SK-N-SH treated with all-trans-retinoic acid at 6 μM for 48 hours (cell line): ENCODE measurements around the gene BCAT1.
"Not testable (repeated sequence)": the region's sequence is repeated elsewhere in the genome, so short reads cannot be mapped to it uniquely, and the experiment has no call there.

Source experiments
- ARNTL ChIP-seq: fragments of 450-650 bp; formaldehyde crosslinking; IDR thresholded peaks from 2 replicates; pipeline ENCODE4 v1.5.0; 2020; ENCODE audit warnings: low read depth, mild to moderate bottlenecking, moderate library complexity, borderline replicate concordance
- BACH2 ChIP-seq: fragments of 250-450 bp; sonication (Bioruptor Pico); IDR thresholded peaks from 2 replicates; pipeline ENCODE4 v1.9.0; 2021; ENCODE audit warnings: mild to moderate bottlenecking, borderline replicate concordance
- CSDC2 ChIP-seq: fragments of 250-450 bp; sonication (Bioruptor Pico); IDR thresholded peaks from 2 replicates; pipeline ENCODE4 v1.5.0; 2020; ENCODE audit warnings: mild to moderate bottlenecking, moderate library complexity
- ESRRG ChIP-seq: fragments of 250-450 bp; sonication (Bioruptor Pico); IDR thresholded peaks from 2 replicates; pipeline ENCODE4 v1.6.1; 2021; ENCODE audit warnings: mild to moderate bottlenecking
- SNAI2 ChIP-seq: fragments of 250-450 bp; sonication (Bioruptor Pico); IDR thresholded peaks from 2 replicates; pipeline ENCODE4 v1.5.0; 2020; ENCODE audit warnings: mild to moderate bottlenecking, moderate library complexity
- TCF4 ChIP-seq: fragments of 250-450 bp; sonication (Bioruptor Pico); IDR thresholded peaks from 2 replicates; pipeline ENCODE4 v1.8.0; 2021; ENCODE audit warnings: mild to moderate bottlenecking, moderate library complexity, borderline replicate concordance
- ZFP3 ChIP-seq: fragments of 250-450 bp; sonication (Bioruptor Pico); IDR thresholded peaks from 2 replicates; pipeline ENCODE4 v1.5.0; 2020; ENCODE audit warnings: mild to moderate bottlenecking, moderate library complexity
- ZFP30 ChIP-seq: fragments of 450-650 bp; formaldehyde crosslinking; IDR thresholded peaks from 2 replicates; pipeline ENCODE4 v1.5.0; 2022; ENCODE audit warnings: mild to moderate bottlenecking, moderate library complexity
- ZNF565 ChIP-seq: fragments of 450-650 bp; formaldehyde crosslinking; conservative IDR thresholded peaks from 2 replicates; pipeline ENCODE4 v1.5.0; 2020; ENCODE audit warnings: low read depth, mild to moderate bottlenecking, moderate library complexity
- ZNF70 ChIP-seq: fragments of 450-650 bp; formaldehyde crosslinking; IDR thresholded peaks from 2 replicates; pipeline ENCODE4 v1.5.0; 2020; ENCODE audit warnings: mild to moderate bottlenecking, moderate library complexity
- TF ChIP-seq, protein P1 (sequence below): fragments of 250-450 bp; sonication (Bioruptor Pico); IDR thresholded peaks from 2 replicates; pipeline ENCODE4 v1.8.0; 2020; ENCODE audit warnings: mild to moderate bottlenecking, moderate library complexity, borderline replicate concordance
- TF ChIP-seq, protein P2 (sequence below): fragments of 250-450 bp; sonication (Bioruptor Pico); IDR thresholded peaks from 2 replicates; pipeline ENCODE4 v1.5.1; 2020; ENCODE audit warnings: low read depth, mild to moderate bottlenecking, moderate library complexity
- TF ChIP-seq, protein P3 (sequence below): fragments of 250-450 bp; sonication (Bioruptor Pico); IDR thresholded peaks from 2 replicates; pipeline ENCODE4 v1.5.1; 2021; ENCODE audit warnings: mild to moderate bottlenecking, moderate library complexity

DNA sequence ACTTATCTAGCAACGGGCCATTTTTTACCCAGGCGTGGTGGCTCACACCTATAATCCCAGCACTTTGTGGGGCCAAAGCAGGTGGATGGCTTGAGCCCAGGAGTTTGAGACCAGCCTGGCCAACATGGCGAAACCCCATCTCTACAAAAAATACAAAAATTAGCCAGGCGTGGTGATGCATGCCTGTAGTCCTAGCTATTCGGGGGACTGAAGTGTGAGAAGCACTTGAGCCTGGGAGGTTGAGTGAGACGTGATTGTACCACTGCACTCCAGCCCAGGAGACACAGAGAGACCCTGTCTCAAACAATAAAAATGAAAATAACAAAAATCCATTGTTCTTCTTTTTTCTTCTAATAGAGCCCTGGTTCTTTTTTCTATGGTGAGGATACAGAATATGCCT, 7.5 kb upstream of the BCAT1 start:
- not testable (repeated sequence) for TF ChIP-seq ZNF70 (CRISPR knock-in tag); ZFP30 (CRISPR knock-in tag); ZFP3 (CRISPR knock-in tag); ZNF565 (CRISPR knock-in tag); SNAI2; ARNTL (CRISPR knock-in tag); ESRRG (CRISPR knock-in tag); TCF4 (CRISPR knock-in tag); CSDC2; BACH2 (CRISPR knock-in tag)
- TF ChIP-seq, protein P1, sequence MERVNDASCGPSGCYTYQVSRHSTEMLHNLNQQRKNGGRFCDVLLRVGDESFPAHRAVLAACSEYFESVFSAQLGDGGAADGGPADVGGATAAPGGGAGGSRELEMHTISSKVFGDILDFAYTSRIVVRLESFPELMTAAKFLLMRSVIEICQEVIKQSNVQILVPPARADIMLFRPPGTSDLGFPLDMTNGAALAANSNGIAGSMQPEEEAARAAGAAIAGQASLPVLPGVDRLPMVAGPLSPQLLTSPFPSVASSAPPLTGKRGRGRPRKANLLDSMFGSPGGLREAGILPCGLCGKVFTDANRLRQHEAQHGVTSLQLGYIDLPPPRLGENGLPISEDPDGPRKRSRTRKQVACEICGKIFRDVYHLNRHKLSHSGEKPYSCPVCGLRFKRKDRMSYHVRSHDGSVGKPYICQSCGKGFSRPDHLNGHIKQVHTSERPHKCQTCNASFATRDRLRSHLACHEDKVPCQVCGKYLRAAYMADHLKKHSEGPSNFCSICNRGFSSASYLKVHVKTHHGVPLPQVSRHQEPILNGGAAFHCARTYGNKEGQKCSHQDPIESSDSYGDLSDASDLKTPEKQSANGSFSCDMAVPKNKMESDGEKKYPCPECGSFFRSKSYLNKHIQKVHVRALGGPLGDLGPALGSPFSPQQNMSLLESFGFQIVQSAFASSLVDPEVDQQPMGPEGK (CRISPR knock-in tag): not testable (repeated sequence)
- TF ChIP-seq, protein P2, sequence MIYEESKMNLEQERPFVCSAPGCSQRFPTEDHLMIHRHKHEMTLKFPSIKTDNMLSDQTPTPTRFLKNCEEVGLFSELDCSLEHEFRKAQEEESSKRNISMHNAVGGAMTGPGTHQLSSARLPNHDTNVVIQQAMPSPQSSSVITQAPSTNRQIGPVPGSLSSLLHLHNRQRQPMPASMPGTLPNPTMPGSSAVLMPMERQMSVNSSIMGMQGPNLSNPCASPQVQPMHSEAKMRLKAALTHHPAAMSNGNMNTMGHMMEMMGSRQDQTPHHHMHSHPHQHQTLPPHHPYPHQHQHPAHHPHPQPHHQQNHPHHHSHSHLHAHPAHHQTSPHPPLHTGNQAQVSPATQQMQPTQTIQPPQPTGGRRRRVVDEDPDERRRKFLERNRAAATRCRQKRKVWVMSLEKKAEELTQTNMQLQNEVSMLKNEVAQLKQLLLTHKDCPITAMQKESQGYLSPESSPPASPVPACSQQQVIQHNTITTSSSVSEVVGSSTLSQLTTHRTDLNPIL: not testable (repeated sequence)
- TF ChIP-seq, protein P3, sequence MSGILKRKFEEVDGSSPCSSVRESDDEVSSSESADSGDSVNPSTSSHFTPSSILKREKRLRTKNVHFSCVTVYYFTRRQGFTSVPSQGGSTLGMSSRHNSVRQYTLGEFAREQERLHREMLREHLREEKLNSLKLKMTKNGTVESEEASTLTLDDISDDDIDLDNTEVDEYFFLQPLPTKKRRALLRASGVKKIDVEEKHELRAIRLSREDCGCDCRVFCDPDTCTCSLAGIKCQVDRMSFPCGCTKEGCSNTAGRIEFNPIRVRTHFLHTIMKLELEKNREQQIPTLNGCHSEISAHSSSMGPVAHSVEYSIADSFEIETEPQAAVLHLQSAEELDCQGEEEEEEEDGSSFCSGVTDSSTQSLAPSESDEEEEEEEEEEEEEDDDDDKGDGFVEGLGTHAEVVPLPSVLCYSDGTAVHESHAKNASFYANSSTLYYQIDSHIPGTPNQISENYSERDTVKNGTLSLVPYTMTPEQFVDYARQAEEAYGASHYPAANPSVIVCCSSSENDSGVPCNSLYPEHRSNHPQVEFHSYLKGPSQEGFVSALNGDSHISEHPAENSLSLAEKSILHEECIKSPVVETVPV (CRISPR knock-in tag): not testable (repeated sequence)
